NCI-H1092 (cell line): ENCODE data around the gene HECW1.

ENCODE experiments used
- DNase-seq: peaks from one replicate; lab custom pipeline; 2025; lab: John Stamatoyannopoulos, UW

HECW1 gene

GRCh38 chr7:43437001-43437400, 324.6 kb downstream of the HECW1 start:
- no peak for DNase-seq

- no peak for DNase-seq
These were observed 326.5 kb downstream of the HECW1 start for GRCh38 chr7:43438897-43439479.

GRCh38 chr7:43439631-43440401, 327.4 kb downstream of the HECW1 start:
- DNase-seq = no peak

DNA sequence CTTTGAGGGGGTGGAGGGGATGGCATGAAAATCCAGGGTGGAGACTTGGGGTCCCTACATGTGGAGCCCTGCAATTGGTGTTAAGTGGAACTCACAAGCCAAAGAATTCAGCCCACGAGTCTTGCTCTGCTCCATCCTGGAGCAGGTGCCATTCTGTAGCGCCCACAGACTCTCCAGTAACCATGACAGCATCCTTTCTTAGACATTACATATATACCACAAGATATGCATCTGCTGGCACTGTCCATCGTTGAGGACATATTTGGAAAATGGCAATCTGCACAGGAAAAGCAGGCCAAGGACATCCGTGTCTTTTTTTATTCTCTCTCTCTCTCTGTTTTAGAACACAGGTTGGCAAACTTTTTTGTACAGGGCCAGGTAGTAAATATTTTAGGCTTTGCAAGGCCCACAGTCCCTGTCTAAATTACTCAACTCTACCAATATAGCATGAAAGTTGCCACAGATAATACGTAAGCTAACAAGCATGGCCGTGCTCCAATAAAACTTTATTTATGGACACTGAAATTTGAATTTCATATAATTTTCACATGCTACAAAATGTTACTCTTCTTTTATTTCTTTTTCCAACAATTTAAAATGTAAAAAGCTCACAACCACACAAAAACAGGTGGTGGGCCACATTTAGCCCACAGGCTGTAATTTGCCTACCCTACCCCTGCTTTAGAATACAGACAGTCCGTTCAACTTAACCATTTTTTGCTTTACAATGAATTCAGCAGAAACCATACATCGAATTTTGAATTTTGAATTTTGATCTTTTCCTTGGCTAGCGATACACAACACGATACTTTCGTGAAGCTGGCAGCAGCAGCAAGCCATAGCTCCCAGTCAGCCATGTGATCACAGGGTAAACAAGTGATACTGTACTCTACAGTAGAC, 329.0 kb downstream of the HECW1 start:
- DNase-seq = no peak

GRCh38 chr7:43443381-43443780, 330.9 kb downstream of the HECW1 start:
- DNase-seq = no peak

GRCh38 chr7:43444711-43445578, 332.5 kb downstream of the HECW1 start:
- DNase-seq = no peak

GRCh38 chr7:43449577-43449976, 337.1 kb downstream of the HECW1 start:
- no peak for DNase-seq

- no peak for DNase-seq
These were observed 338.4 kb downstream of the HECW1 start for GRCh38 chr7:43450894-43451293.

GRCh38 chr7:43454936-43455518, 342.6 kb downstream of the HECW1 start:
- no peak for DNase-seq

- DNase-seq = peak; percentile 1
These were observed 343.8 kb downstream of the HECW1 start for GRCh38 chr7:43456200-43456599.

DNA sequence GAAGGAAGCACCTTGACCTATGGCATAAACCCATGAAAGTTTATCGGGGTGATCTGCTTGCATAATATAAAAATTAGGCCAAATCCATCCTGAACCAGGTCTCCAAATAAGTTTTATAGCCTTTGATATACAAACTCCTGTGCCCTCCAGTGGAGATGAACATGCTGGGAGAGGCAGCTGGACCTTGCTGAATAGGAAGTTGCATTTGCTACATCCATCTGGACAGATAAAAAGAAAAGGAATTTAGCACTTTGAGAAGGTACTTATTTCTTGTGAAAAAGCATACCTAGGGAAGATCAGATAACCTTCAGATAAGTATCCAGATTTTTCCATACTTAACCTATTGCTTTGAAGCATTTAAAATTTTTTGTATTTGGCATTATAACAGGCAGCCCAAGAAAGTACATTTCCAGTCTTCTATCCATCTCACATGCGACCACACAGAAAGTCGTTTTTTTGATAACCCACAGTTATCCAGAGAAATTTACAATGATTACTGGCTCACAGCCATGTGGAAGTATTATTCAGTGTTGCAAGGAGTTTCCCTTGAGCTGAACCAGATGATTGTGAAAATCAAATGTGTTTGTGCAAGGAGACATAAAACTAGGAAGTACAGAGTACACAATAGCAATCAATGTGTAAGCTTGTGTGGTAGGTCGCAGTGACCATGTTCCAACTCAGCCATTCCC, 346.0 kb downstream of the HECW1 start:
- DNase-seq = no peak

DNA sequence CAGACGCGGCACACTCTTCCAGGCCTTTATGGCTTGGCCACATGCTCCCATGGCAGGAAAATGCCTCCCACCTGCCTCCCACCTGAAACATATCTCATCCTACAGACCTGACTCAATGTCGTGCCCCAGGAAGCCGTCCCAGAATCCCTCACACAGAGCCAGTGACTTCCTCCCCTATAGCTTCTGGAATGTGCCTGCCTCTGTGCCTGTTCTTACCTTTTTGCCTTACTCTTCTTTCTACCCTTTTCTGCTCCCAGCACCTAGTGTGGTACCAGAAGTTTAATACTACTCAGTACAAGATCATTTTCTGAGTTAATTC, 346.5 kb downstream of the HECW1 start:
- no peak for DNase-seq

DNA sequence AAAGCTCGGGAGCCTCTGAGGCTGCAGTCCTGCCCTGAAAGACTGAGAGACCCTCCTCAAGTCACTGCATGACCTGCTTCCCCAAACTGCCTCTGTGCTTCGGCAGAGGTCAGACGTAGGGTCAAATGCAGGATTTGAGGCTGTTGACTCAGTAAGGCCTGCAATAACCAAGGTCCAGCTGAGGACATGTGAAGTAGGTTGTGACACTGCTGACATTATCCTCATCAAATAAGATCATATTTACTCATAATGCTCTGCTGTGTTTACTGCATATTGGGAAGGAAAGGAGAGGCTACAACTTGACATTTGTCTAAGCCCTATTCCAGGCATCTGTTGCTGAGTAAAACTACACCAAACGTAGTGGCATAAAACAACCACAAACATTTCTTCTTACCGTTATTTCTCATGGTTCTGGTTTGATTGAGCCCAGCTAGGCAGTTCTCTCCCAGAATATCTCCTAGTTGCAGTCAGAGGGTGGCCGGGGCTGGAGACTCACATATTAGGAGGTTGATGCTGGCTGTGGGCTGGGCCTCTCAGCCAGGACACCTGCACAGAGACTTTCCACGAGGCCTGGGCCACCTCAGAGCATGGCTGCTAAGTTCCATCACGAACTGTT, 348.4 kb downstream of the HECW1 start:
- DNase-seq = no peak

DNA sequence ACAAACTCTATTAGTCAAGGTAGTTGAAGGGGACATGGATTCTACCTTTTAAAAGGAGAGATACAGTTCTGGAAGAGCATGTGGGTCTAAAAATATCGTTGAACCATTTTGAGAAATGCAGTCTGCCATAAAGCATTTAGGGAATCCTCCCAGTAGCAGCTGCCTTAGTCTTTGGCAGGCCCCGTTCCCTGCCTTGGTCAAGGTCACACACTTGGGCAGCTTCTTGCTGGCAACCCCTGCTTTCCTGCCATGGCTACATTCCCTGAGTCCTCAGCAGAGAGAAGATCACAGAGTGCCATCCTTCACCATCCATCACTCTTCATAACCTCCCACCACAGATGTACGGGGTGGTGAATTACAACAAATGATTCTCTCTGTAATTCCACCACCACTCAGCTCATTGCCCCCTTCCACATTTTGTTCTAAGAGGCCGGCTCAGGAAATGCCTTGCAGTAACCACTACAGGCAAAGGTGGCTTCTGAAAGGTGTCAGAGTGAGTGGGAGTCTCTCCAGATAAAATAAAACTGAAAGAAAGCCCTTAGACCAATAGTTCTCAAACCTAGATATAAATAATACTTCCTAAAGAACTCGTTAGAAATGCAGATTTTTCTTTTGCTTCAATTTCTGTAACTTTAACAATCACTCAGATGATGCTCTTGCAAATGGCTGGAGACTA, 349.0 kb downstream of the HECW1 start:
- DNase-seq = no peak

- DNase-seq = no peak
These were observed 350.4 kb downstream of the HECW1 start for GRCh38 chr7:43462836-43463235.

GRCh38 chr7:43463401-43463980, 351.0 kb downstream of the HECW1 start:
- no peak for DNase-seq

DNA sequence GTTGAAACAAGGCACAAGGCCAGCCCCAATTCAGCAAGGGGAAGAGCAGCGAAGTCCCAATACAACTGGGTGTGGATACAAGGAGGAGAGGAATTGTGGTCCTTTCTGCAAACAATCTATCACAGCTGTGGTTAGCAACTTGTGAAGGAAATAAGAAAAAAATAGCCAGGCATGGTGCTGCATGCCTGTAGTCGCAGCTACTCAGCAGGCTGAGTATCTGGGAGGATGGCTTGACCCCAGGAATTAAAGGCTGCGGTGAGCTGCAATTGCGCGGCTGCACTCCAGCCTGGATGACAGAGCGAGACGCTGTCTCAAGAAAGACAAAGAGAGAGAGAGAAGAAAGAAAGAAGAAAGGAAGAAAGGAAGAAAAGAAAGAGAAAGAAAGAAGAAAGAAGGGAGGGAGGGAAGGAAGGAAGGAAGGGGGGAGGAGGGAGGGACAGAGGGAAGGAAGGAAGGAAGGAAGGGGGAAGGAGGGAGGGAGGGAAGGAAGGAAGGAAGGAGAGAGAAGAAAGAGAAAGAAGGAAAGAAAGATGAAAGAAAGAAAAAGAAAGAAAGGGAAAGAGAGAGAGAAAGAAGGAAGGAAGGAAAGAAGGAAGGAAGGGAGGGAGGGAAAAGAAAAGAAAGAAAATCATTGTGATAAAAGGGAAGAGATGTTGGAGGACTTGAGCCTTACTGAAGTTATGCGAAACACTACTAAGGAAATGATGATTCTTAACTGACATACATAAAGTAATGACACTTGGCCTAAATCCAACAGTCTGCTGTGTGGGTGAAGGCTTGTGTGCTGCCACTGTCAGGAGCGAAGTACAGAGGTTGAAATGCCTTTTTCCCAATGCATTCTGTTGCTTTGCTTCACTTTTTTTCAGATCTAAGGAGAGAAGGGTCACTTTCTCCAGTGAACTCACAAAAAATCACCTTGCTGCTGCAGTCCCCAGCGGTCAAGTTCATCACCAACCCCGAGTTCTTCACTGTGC, 353.4 kb downstream of the HECW1 start:
- DNase-seq = no peak

DNA sequence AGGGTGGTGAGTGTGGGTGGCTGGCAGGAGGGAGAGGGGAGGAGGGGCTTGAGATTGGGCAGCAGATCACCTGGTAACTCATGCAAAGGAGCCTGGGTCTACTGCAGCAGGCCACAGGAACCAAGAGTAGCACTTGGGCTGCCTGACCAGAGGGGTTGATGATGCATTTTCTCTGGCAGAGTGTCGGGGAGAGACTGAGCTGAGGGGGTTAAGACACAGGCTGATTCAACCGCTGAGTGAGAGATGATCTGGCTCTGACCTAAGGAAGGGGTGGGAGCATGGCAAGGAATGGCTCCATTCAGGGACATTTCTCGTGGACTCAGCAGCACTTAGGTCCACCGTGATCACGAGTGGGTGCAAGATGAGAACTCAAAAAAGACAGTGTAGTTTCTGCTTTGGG, 355.0 kb downstream of the HECW1 start:
- no peak for DNase-seq
